NCI-H1092 treated with DMSO at 0.1 percent for 48 hours (cell line): ENCODE data around the gene SLC49A4.
"Not testable (repeated sequence)": the region's sequence is repeated elsewhere in the genome, so short reads cannot be mapped to it uniquely, and the experiment has no call there.

Experiments used
- DNase-seq: peaks from one replicate; lab custom pipeline; 2025; lab: John Stamatoyannopoulos, UW

Gene SLC49A4, protein sequence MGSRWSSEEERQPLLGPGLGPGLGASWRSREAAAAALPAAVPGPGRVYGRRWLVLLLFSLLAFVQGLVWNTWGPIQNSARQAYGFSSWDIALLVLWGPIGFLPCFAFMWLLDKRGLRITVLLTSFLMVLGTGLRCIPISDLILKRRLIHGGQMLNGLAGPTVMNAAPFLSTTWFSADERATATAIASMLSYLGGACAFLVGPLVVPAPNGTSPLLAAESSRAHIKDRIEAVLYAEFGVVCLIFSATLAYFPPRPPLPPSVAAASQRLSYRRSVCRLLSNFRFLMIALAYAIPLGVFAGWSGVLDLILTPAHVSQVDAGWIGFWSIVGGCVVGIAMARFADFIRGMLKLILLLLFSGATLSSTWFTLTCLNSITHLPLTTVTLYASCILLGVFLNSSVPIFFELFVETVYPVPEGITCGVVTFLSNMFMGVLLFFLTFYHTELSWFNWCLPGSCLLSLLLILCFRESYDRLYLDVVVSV

GRCh38 chr3:122794779-122795673 lies at the start of gene SLC49A4:
Gene SLC49A4, plus strand, starts transcription at chr3:122795069. Its CDS starts 124 bp downstream, at chr3:122795193.
- no peak for DNase-seq

DNA sequence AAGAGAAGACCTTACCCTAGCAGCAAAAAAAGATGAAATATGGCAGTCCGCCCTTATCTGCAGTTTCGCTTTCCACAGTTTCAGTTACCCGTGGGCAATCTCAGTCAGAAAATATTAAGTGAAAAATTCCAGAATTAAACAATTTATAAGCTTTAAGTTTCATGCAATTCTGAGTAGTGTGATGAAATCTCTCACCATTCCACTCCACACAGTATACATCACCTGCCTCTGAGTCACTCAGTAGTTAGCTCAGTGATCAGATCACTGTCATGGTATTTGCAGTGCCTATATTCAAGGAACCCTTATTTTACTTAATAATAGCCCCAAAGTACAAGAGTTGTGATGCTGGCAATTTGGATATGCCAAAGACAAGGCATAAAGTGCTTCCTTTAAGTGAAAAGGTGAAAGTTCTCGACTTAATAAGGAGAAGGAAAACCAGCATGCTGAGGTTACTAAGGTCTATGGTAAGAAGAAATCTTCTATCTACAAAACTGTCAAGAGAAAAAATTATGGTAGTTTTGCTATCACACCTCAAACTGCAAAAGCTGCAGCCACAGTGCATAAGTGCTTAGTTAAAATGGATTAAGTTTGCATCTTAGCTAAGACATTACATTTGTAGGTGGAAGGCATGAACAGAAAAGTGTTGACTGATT lies 49.4 kb upstream of the SLC49A4 start:
- no peak for DNase-seq

GRCh38 chr3:122747295-122747694 lies 47.6 kb upstream of the SLC49A4 start:
- not testable (repeated sequence) for DNase-seq

DNA sequence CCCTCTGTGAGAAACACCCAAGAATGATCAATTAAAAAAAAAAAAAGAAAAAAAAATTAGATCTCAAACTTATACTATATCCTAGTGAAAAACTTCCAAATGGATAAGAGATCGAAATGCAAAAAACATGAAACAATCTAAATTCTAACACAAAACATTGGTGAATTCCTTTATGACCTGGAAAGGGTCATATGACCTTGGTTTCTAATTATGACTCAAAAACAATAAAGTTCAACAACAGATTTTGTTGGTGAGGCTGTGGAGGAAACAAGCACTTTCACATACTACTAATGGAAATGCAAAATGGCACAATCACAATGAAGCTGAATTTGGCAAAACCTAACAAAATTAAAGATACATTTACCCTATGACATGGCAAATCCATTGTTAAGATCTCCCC lies 46.5 kb upstream of the SLC49A4 start:
- DNase-seq: no peak

DNA sequence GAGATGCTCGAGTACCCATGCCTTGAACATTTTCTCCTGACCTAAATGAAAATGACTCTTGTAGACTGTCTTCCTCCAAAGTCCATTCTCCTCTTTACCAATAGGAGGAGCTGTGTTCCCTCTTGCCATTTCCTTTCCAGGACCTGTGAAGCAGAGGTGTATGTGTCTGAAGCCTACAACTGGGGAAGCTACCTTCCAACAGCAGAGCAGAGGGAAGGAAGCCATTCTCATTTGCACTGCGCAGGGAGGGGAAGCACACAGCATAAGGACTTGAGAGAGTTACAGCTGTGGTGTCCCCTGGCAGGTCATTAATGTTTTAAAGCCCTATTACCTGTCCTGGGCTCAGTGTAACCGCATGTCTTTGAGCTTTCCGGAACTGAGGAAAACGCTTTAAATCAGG lies 39.9 kb upstream of the SLC49A4 start:
- DNase-seq: no peak

DNA sequence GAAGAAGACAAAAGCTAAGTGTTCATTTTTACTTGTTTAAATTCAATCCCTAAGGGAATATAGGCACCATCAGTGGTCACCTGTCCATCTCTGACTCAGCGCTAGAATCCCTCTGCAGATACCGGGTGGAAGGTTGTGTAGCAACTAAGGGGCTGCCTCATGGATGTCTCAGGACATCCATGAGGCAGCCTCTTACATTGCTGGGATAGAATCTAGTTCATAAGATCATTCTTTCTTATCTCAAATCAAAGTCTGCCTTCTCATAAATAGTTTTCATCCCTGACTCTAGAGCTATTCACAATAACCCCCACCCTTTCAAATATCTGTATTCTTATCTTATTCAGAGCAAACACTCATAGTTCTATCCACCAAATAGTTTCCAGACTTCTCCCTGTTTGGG lies 39.4 kb upstream of the SLC49A4 start:
- no peak for DNase-seq

DNA sequence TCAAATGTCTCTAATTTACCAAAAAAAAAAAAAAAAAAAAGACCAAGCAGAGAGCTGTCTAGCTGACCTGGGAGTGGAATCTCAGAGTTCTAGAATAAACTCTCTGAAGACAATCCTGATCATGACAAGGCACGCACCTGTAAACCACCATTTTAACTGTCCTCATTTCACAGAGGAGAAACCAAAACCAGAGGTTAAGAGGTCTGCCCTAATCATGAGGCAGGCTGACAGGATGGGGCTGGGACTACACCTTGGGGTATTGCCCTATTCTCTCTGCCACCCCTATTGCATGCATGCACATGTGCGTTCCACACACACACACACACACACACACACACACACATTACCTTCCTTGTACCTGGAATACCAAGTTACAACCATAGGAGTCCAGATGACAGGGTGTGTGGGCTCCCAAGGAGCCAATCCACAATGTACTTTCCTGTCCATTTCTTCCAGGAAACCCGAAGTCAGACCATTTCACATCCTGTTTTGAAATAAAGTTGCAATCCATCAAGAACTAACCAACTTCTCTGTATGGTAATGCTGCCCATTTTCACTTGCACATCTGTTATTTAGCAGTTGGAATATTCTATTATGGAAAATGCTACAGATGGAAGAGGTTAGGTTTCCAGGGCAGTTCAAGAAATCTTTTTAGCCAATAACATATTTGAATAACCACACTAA lies 35.9 kb upstream of the SLC49A4 start:
- no peak for DNase-seq

DNA sequence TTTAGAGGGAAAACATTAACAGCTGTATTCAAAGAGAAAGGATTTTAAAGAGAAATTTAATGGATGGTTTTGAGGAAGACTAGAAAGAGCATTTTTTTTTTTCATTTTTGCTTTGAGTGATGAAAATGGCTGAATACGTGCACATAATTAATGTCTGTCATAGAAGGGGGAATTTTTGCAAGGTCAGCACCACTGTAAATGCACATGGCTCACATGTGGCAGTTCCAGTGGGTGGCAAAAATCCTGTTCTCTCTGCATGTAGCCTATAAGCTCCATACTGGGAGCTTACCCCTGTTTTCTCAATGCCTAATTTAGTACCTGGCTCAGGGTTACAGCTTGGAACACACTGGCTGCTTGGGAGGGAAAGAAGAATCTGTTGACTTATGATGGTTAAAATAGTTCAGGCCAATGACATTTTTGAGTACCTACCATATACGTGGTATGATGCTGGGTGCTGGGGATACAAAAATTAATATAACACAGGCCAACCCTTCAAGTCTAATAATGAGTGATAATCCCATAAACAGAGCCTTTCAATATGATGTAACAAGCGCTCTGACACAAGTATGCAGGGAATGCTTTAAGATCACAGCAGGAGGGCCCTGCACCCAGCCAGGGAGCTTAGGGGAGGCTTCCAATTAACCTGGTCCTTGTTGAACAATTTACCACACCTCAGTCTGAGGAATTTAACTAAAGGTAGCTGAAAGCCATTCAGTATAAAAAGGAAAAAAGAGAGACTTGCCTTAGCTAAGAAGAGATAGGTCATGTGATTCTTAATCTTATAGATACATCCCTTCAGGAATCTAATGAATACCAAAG lies 34.2 kb upstream of the SLC49A4 start:
- no peak for DNase-seq

- no peak for DNase-seq
Measured at GRCh38 chr3:122766430-122766829, 28.4 kb upstream of the SLC49A4 start.

- DNase-seq: no peak
Measured at GRCh38 chr3:122767540-122768372, 27.1 kb upstream of the SLC49A4 start.

DNA sequence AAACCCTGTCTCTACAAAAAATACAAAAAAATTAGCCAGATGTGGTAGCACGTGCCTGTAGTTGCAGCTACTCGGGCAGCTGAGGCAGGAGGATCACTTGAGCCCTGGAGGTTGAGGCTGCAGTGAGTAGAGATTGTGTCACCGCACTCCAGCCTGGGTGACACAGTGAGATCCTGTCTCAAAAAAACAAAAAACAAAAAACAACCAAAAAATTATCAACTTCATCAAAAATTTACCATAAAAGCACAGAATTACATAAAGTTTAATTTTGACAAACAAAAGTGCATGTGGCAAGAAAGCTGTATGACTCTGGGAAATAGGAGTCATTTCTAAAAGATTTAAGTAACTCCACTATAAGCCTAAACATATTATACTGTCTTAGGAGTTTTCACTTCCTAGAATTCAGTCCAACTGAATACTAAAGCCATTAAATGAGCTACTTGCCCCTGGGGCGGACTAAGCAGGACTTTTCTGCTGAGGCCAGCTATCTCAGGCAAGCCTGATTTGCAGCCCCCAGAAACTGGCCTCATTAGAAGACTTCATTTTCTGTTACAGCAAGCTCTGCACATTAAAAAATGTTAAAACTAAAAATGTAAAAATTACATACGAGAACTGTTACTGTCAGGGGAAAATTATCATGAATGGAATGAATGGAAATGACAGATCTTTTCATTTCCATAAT lies 24.2 kb upstream of the SLC49A4 start:
- no peak for DNase-seq

GRCh38 chr3:122772827-122773226 lies 22.0 kb upstream of the SLC49A4 start:
- no peak for DNase-seq

GRCh38 chr3:122773944-122774509 lies 20.8 kb upstream of the SLC49A4 start:
- no peak for DNase-seq

DNA sequence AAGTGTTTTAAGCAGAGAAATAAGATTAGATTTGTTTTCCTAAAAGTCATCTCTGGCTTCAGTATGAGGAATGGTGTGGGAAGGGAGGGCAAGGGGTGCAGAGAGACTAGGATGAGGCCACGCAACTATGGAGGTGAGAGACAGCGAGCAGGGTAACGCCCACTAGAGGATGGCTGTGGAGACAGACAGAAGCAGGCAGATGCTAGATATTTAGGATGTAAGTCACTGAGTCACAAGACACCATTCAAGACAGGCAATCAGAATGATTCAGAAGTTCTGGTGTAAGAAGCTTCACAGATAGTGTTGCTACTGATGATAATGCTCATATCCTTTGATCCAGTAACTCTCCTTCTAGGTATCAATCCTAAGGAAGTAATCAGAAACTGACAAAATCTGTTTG lies 20.3 kb upstream of the SLC49A4 start:
- no peak for DNase-seq

DNA sequence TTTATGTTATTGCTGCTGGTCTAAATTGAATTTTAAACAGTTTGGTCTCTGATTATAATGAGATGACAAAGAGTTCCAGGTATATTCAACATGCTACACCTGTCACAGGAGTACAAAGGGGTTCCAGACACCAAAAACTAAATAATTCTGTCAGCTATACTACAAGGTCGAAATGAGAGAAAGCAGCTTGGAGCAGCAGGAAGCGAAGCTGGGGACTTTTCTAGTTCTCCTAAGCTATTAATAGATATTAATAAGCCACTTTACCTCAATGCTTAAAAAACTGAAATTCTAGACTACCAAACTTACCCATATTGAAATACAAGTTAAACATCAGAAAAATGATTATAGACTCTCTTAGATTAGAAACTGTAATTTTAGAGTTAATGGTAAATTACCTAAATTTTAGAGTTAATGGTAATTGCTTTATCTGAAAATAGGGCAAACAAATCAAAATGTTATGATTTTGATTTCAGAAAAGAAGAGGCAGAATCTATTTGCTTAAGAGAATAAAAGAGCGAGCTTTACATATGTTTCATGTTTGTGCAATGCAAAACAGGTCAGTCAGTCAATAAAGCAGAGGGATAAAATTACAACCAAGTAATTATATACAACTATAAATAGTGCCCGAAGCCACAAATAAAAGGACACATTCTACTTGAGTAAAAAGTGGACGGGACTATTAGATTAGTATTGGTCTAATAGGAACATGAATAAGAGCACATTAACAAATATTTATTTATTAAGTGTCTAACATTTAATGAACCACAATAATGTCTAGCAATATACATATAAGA lies 18.0 kb upstream of the SLC49A4 start:
- no peak for DNase-seq

DNA sequence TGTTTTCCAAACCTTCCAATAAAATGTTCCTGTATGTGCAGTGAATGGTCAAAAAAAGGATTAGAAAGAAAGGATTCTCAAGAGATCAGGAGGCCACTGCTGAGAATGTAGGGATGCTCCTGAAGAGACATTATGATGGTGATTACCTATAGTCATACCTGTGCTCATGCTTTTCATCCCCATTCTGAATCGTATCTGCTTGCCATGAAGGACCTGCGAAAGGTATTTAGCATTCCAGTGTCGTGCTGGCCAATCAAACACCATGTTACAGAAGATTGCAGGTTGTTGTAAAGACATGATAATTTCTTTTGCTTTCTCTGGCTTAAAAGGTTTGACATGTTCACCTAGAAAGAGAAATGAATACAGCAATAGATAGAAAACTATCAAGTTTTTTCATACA lies 17.3 kb upstream of the SLC49A4 start:
- no peak for DNase-seq

GRCh38 chr3:122782804-122783203 lies 12.1 kb upstream of the SLC49A4 start:
- no peak for DNase-seq

DNA sequence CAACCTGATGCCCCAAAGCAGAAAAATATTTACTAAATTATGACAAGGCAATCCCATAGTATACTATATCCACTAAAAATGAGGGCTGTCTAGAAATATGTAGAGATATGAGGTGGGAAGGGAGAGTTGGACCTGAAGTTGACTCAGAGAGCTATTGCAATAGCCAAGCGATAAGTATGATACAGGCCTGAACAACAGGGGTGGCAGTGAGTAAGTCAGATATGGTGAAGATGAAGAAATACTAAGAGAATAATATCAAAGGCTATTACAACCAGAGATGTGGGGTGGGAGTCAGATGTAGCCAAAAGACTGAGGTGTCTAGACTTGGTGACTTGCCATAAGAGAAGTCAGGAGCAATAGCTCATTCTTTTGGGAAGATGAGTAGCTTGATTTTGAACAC lies 10.4 kb upstream of the SLC49A4 start:
- no peak for DNase-seq
